ENCODE results near the gene CMIP.

The CMIP gene

GRCh38 chr16:81623365-81624102 lies 178.9 kb downstream of the CMIP start:
- H3K9me2 ChIP-seq (replicated peaks; ENCODE audit: insufficient read depth, low read length): no peaks in the 10 kb centered on the region
- no peak overlapping the region for H3K4me2 ChIP-seq (ENCODE audit: low read depth, low read length, poor library complexity, severe bottlenecking)
- H3K9ac ChIP-seq (ENCODE audit: low read length): no peak overlapping the region
- no peaks in the 10 kb centered on the region for H3K79me2 ChIP-seq (ENCODE audit: insufficient read depth, low read length)
- H2AFZ ChIP-seq (ENCODE audit: low read depth, low read length, severe bottlenecking): no peak overlapping the region
- no peaks in the 10 kb centered on the region for H3K27me3 ChIP-seq (ENCODE audit: low read length)
- no peaks in the 10 kb centered on the region for H3K36me3 ChIP-seq (ENCODE audit: low read length)
- H3F3A ChIP-seq (ENCODE audit: insufficient read depth): no peaks in the 10 kb centered on the region
- no peaks in the 10 kb centered on the region; the same call in 1 of the 2 replicates for H4K20me1 ChIP-seq (ENCODE audit: low read depth, low read length)
- no peak overlapping the region for H3K27ac ChIP-seq (ENCODE audit: low read depth, low read length)
- no peaks in the 10 kb centered on the region for H3K9me3 ChIP-seq (ENCODE audit: insufficient read depth, low read length)
- no peak overlapping the region for H3K4me3 ChIP-seq (ENCODE audit: insufficient read depth, low read length, poor library complexity, severe bottlenecking)
- TF ChIP-seq EZH2phosphoT487 (conservative IDR thresholded peaks at IDR 0.05; ENCODE audit: low read length) (no peak), CTCF (IDR thresholded peaks at IDR 0.05; ENCODE audit: insufficient read depth, low read length, poor library complexity, severe bottlenecking) (peak; percentile 26)

- no peak for TF ChIP-seq CTCF (IDR thresholded peaks at IDR 0.05; ENCODE audit: insufficient read depth, low read length, poor library complexity, severe bottlenecking)
- no peak for TF ChIP-seq EZH2phosphoT487 (conservative IDR thresholded peaks at IDR 0.05; ENCODE audit: low read length)
- no peaks in the 10 kb centered on the region for H3K9me2 ChIP-seq (replicated peaks; ENCODE audit: insufficient read depth, low read length)
- no peak overlapping the region for H2AFZ ChIP-seq (ENCODE audit: low read depth, low read length, severe bottlenecking)
- no peaks in the 10 kb centered on the region for H3K9me3 ChIP-seq (ENCODE audit: insufficient read depth, low read length)
- H3K4me3 ChIP-seq (ENCODE audit: insufficient read depth, low read length, poor library complexity, severe bottlenecking): no peak overlapping the region
- H3K9ac ChIP-seq (ENCODE audit: low read length): no peak overlapping the region
- H3K36me3 ChIP-seq (ENCODE audit: low read length): no peaks in the 10 kb centered on the region
- no peaks in the 10 kb centered on the region for H3F3A ChIP-seq (ENCODE audit: insufficient read depth)
- no peaks in the 10 kb centered on the region; the same call in 1 of the 2 replicates for H4K20me1 ChIP-seq (ENCODE audit: low read depth, low read length)
- H3K4me2 ChIP-seq (ENCODE audit: low read depth, low read length, poor library complexity, severe bottlenecking): no peak overlapping the region
- no peaks in the 10 kb centered on the region for H3K27me3 ChIP-seq (ENCODE audit: low read length)
- H3K27ac ChIP-seq (ENCODE audit: low read depth, low read length): no peak overlapping the region
- H3K79me2 ChIP-seq (ENCODE audit: insufficient read depth, low read length): no peaks in the 10 kb centered on the region
Observed at GRCh38 chr16:81624403-81624759, 179.8 kb downstream of the CMIP start.

GRCh38 chr16:81624760-81625543 lies 180.3 kb downstream of the CMIP start:
- Histone ChIP-seq H3K27ac (ENCODE audit: low read depth, low read length) (no peak overlapping the region), H3K4me3 (ENCODE audit: insufficient read depth, low read length, poor library complexity, severe bottlenecking) (no peak overlapping the region), H3K4me2 (ENCODE audit: low read depth, low read length, poor library complexity, severe bottlenecking) (no peak overlapping the region), H2AFZ (ENCODE audit: low read depth, low read length, severe bottlenecking) (no peak overlapping the region), H3F3A (ENCODE audit: insufficient read depth) (no peaks in the 10 kb centered on the region), H3K79me2 (ENCODE audit: insufficient read depth, low read length) (no peaks in the 10 kb centered on the region), H3K9me2 (replicated peaks; ENCODE audit: insufficient read depth, low read length) (no peaks in the 10 kb centered on the region), H3K36me3 (ENCODE audit: low read length) (no peaks in the 10 kb centered on the region), H3K27me3 (ENCODE audit: low read length) (no peaks in the 10 kb centered on the region), H4K20me1 (ENCODE audit: low read depth, low read length) (no peaks in the 10 kb centered on the region; the same call in 1 of the 2 replicates), H3K9ac (ENCODE audit: low read length) (no peak overlapping the region), H3K9me3 (ENCODE audit: insufficient read depth, low read length) (no peaks in the 10 kb centered on the region)
- TF ChIP-seq EZH2phosphoT487 (conservative IDR thresholded peaks at IDR 0.05; ENCODE audit: low read length): no peak
- TF ChIP-seq CTCF (IDR thresholded peaks at IDR 0.05; ENCODE audit: insufficient read depth, low read length, poor library complexity, severe bottlenecking): no peak
